Osteoblast (primary cell): Measurements from ENCODE around the gene MIR17HG. TPM values are rescaled to one million over a fixed set of nuclear protein-coding genes. Genes with fewer than 3 reads are reported as not detected.

Experiments used
- DNase-seq: peaks from one replicate; pipeline ENCODE4 v3.0.0; 2011; ENCODE audit warnings: low spot score, mixed read lengths; ENCODE audit not compliant: insufficient read length; ENCODE audit errors: missing footprints
- H2AFZ ChIP-seq: 2 replicates; pipeline ENCODE4 v1.6.0; 2011; ENCODE audit warnings: mild to moderate bottlenecking, low read length
- H3K27ac ChIP-seq: 2 replicates; pipeline ENCODE4 v1.5.1; 2011; ENCODE audit warnings: mild to moderate bottlenecking, low read depth, low read length, moderate library complexity
- H3K27me3 ChIP-seq: 2 replicates; pipeline ENCODE4 v1.6.0; 2012; ENCODE audit warnings: mild to moderate bottlenecking, control low read depth, inconsistent platforms, low read length, moderate library complexity; ENCODE audit not compliant: insufficient read depth
- H3K36me3 ChIP-seq: 2 replicates; pipeline ENCODE4 v1.5.1; 2011; ENCODE audit warnings: mild to moderate bottlenecking, low read length, control low read depth, moderate library complexity; ENCODE audit not compliant: insufficient read depth
- H3K4me1 ChIP-seq: 2 replicates; pipeline ENCODE4 v1.5.1; 2011; ENCODE audit warnings: mild to moderate bottlenecking, low read length, control low read depth, moderate library complexity; ENCODE audit not compliant: insufficient read depth
- H3K4me2 ChIP-seq: 2 replicates; pipeline ENCODE4 v1.6.0; 2011; ENCODE audit warnings: mild to moderate bottlenecking, low read length; ENCODE audit not compliant: insufficient read depth
- H3K4me3 ChIP-seq: fragments of 200-600 bp; sonication (generic); 3 replicates; pipeline ENCODE4 v1.5.1; 2012; ENCODE audit warnings: mild to moderate bottlenecking, low read length, inconsistent platforms; ENCODE audit not compliant: insufficient read depth
- H3K79me2 ChIP-seq: 2 replicates; pipeline ENCODE4 v1.6.0; 2012; ENCODE audit warnings: mild to moderate bottlenecking, low read length, control low read depth, inconsistent platforms; ENCODE audit not compliant: insufficient read depth
- H3K9me3 ChIP-seq: 2 replicates; pipeline ENCODE4 v1.5.1; 2011; ENCODE audit warnings: low read depth, low read length, control low read depth
- H4K20me1 ChIP-seq: 2 replicates; pipeline ENCODE4 v1.6.0; 2012; ENCODE audit warnings: mild to moderate bottlenecking, low read length, control low read depth; ENCODE audit not compliant: insufficient read depth
- CTCF ChIP-seq: IDR thresholded peaks from 2 replicates; pipeline ENCODE4 v1.5.1; 2011; ENCODE audit warnings: mild to moderate bottlenecking, low read depth, low read length, moderate library complexity; ENCODE audit errors: extremely low read depth
- total RNA-seq: library from RNA; depleted of rRNA; stranded (reverse); fragments of >200 nt; gene quantifications from 2 replicates; pipeline ENCODE4 v1.2.3, GENCODE V29; 2012

Gene MIR17HG
- total RNA-seq, 1 donor = 4.0 TPM

- Histone ChIP-seq H3K4me2 (no peak overlapping the region), H3K27me3 (no peaks in the 10 kb centered on the region), H3K27ac (no peak overlapping the region), H3K9me3 (no peaks in the 10 kb centered on the region), H3K4me1 (no peaks in the 10 kb centered on the region), H3K79me2 (no peaks in the 10 kb centered on the region), H3K36me3 (no peaks in the 10 kb centered on the region), H2AFZ (no peak overlapping the region), H3K4me3 (no peak overlapping the region), H4K20me1 (no peaks in the 10 kb centered on the region)
- DNase-seq = no peak
- TF ChIP-seq CTCF = no peak
Observed at GRCh38 chr13:91304741-91305140, 42.7 kb upstream of the MIR17HG start.

- Histone ChIP-seq H3K27ac (no peak overlapping the region), H4K20me1 (no peaks in the 10 kb centered on the region), H3K36me3 (no peaks in the 10 kb centered on the region), H3K27me3 (no peaks in the 10 kb centered on the region), H3K79me2 (no peaks in the 10 kb centered on the region), H3K4me1 (no peaks in the 10 kb centered on the region), H3K4me2 (no peak overlapping the region), H3K4me3 (no peak overlapping the region), H3K9me3 (no peaks in the 10 kb centered on the region), H2AFZ (no peak overlapping the region)
- no peak for TF ChIP-seq CTCF
- no peak for DNase-seq
Observed at GRCh38 chr13:91305652-91306051, 41.8 kb upstream of the MIR17HG start.

GRCh38 chr13:91307887-91308286 lies 39.6 kb upstream of the MIR17HG start:
- Histone ChIP-seq H3K36me3 (no peaks in the 10 kb centered on the region), H3K9me3 (no peaks in the 10 kb centered on the region), H3K27ac (no peak overlapping the region), H3K4me1 (no peaks in the 10 kb centered on the region), H3K79me2 (no peaks in the 10 kb centered on the region), H3K4me2 (no peak overlapping the region), H2AFZ (no peak overlapping the region), H4K20me1 (no peaks in the 10 kb centered on the region), H3K27me3 (no peaks in the 10 kb centered on the region), H3K4me3 (no peak overlapping the region)
- TF ChIP-seq CTCF = no peak
- DNase-seq = no peak

GRCh38 chr13:91308299-91308698 lies 39.2 kb upstream of the MIR17HG start:
- no peak for DNase-seq
- Histone ChIP-seq H2AFZ (no peak overlapping the region), H3K36me3 (no peaks in the 10 kb centered on the region), H3K27me3 (no peaks in the 10 kb centered on the region), H3K79me2 (no peaks in the 10 kb centered on the region), H3K4me3 (no peak overlapping the region), H3K4me2 (no peak overlapping the region), H3K27ac (no peak overlapping the region), H3K4me1 (no peaks in the 10 kb centered on the region), H4K20me1 (no peaks in the 10 kb centered on the region), H3K9me3 (no peaks in the 10 kb centered on the region)
- TF ChIP-seq CTCF = no peak
